HL-60 (cell line): Measurements from ENCODE around the gene TMEM132D.
"Not testable (repeated sequence)": the region's sequence is repeated elsewhere in the genome, so short reads cannot be mapped to it uniquely, and the experiment has no call there.

Experiments used
- CTCF ChIP-seq: IDR thresholded peaks from one replicate; pipeline ENCODE4 v1.5.1; 2011; ENCODE audit warnings: low read length, control low read depth, inconsistent platforms; ENCODE audit not compliant: insufficient read depth
- GABPA ChIP-seq: IDR thresholded peaks from 2 replicates; pipeline ENCODE4 v1.6.1; 2012; ENCODE audit warnings: low read depth

- TF ChIP-seq CTCF, GABPA: not testable (repeated sequence)
These were observed 713.9 kb downstream of the TMEM132D start for GRCh38 chr12:129189879-129190278.
